Measurements from ENCODE around the gene ABCA7. TPM values are rescaled to one million over a fixed set of nuclear protein-coding genes. Genes with fewer than 3 reads are reported as not detected.

ABCA7 gene
- total and polyA plus RNA-seq, 2 of the 13 experiments (the other 11 are each of a cell fraction or from before 2014, with no cell fraction given) = 4.4 to 32.4 TPM

DNA sequence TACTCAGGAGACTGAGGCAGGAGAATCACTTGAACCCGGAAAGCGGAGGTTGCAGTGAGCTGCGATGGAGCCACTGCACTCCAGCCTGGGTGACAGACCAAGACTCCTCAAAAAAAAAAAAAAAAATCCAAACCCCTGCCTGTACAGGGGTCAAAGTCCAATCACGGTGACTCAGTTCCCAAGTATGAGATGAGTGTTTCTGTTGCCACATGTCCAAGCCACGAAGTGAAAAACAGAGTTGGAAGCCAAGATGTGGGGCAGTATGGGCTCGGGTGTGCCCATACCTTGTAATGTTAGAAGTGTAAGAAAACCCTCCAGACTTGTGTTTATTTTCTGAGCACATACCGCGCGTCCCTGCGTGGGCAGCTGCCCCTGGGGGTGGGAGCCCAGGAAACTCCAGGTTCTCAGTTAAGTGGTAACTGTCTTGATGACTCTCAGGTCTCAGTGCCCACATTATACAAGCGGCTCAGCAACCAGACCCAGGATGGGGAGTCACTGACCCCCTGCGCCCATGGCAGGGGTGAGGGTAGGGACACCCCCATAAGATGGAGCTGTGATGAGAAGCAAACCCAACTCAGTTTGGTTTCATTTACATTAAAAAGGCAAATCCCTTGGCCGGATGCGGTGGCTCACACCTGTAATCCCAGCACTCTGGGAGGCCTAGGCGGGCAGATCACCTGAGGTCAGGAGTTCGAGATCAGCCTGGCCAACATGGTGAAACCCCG is 62.7 kb downstream of the ABCA7 start:
- Histone ChIP-seq H3K27me3 (ENCODE audit: control insufficient read depth in 1 of 2, insufficient read depth in 2 of 2, low read length in 2 of 2) (no peaks in the 10 kb centered on the region), H3K9ac (ENCODE audit: insufficient read depth, low read depth, low read length) (peak overlapping the region; percentile 82), H2AFZ (ENCODE audit: low read length) (no peak overlapping the region), H3K79me2 (ENCODE audit: insufficient read depth, low read length) (peaks cover 11% of the 10 kb centered on the region), H3K36me3 (replicated peaks in 1 of 2; ENCODE audit: control insufficient read depth in 1 of 2, insufficient read depth in 2 of 2, low read length in 2 of 2) (peaks cover 6 to 20% of the 10 kb centered on the region in 2 experiments; a peak in 3 of 5 replicates), H3K4me1 (ENCODE audit: insufficient read depth, low read length) (peaks cover 87% of the 10 kb centered on the region), H3K27ac (ENCODE audit: extremely low read length, insufficient read depth, low read length) (peak overlapping the region; percentile 86), H4K20me1 (ENCODE audit: insufficient read depth, low read length) (peaks cover 15% of the 10 kb centered on the region; the same call in 1 of the 2 replicates), H3K9me3 (ENCODE audit: low read length) (no peaks in the 10 kb centered on the region), H3K4me3 (replicated peaks in 1 of 3; ENCODE audit: insufficient read depth in 1 of 3, low read depth in 2 of 3, low read length in 3 of 3) (peak overlapping the region; percentile 18 to 67 (median 30); a peak in 5 of 6 replicates), H3K4me2 (ENCODE audit: low read depth, low read length) (peak overlapping the region; percentile 92)
- WGBS (ENCODE audit: low lambda C conversion rate) = 21% methylated on average over 17 of the region's 17 CpGs
- FAIRE-seq = peak; percentile 23
- intact Hi-C loops (cut with micrococcal nuclease; ENCODE audit: unreplicated experiment) (loop anchor here (10.0 kb wide), 1 partner anchor 48 kb away; no protein-coding TSS in a partner anchor), in situ Hi-C loops (cut with HindIII; ENCODE audit: extremely low pct_ligation_motif_present, low pct_unique_long_range_greater_than_20kb) (loop anchor here (5.0 kb wide), 1 partner anchor 35 kb away; the partner anchor contains the start of gene ARHGAP45)
- ATAC-seq = no peak
- no TSS peak for BruUV-seq (replicated peaks)
- POLR2A ChIA-PET = interaction anchor here (0.6 to 4.1 kb wide), 9 partner anchors 9 to 167 kb away, joined by 3 to 28 read pairs (median 7); partner anchors contain the start of genes ARHGAP45 and CIRBP
- CTCF ChIA-PET (ENCODE audit: low intra/inter-chr PET ratio, low total read pairs) = no interaction called here
- peak; percentile 91 for DNase-seq (ENCODE audit: low spot score)
- peak; percentile 35 for TF ChIP-seq ASH2L (IDR thresholded peaks at IDR 0.05; ENCODE audit: insufficient read length, low read depth, low read length)
- TF ChIP-seq RARA (CRISPR knock-in tag; IDR thresholded peaks at IDR 0.05) = 0 out of 2 replicates have a peak, but pooled peaks have one; percentile 40
- TF ChIP-seq CEBPB (IDR thresholded peaks at IDR 0.05; ENCODE audit: borderline replicate concordance, low read depth, low read length) = peak; percentile 84; the same call in 1 of the 2 replicates
- TF ChIP-seq MAZ (IDR thresholded peaks at IDR 0.05; ENCODE audit: borderline replicate concordance, low read depth, low read length) = 0 out of 2 replicates have a peak, but pooled peaks have one; percentile 7
- TF ChIP-seq MAZ (CRISPR knock-in tag; IDR thresholded peaks at IDR 0.05; ENCODE audit: low read depth) = no peak
- 0 out of 2 replicates have a peak, but pooled peaks have one; percentile 34 for TF ChIP-seq PHF20 (CRISPR knock-in tag; IDR thresholded peaks at IDR 0.05)
- TF ChIP-seq, protein P1, sequence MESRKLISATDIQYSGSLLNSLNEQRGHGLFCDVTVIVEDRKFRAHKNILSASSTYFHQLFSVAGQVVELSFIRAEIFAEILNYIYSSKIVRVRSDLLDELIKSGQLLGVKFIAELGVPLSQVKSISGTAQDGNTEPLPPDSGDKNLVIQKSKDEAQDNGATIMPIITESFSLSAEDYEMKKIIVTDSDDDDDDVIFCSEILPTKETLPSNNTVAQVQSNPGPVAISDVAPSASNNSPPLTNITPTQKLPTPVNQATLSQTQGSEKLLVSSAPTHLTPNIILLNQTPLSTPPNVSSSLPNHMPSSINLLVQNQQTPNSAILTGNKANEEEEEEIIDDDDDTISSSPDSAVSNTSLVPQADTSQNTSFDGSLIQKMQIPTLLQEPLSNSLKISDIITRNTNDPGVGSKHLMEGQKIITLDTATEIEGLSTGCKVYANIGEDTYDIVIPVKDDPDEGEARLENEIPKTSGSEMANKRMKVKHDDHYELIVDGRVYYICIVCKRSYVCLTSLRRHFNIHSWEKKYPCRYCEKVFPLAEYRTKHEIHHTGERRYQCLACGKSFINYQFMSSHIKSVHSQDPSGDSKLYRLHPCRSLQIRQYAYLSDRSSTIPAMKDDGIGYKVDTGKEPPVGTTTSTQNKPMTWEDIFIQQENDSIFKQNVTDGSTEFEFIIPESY (CRISPR knock-in tag; IDR thresholded peaks at IDR 0.05) = 0 out of 2 replicates have a peak, but pooled peaks have one; percentile 8
- 0 out of 2 replicates have a peak, but pooled peaks have one; percentile 20 for TF ChIP-seq ZFP1 (CRISPR knock-in tag; IDR thresholded peaks at IDR 0.05)
- peak; percentile 63; the same call in 1 of the 2 replicates for TF ChIP-seq ZNF12 (CRISPR knock-in tag; IDR thresholded peaks at IDR 0.05)
- 0 out of 2 replicates have a peak, but pooled peaks have one; percentile 16 for TF ChIP-seq SMARCE1 (IDR thresholded peaks at IDR 0.05; ENCODE audit: borderline replicate concordance)
- peak; percentile 26; the same call in 1 of the 2 replicates for TF ChIP-seq RXRB (CRISPR knock-in tag; IDR thresholded peaks at IDR 0.05; ENCODE audit: borderline replicate concordance)
- no peak for TF ChIP-seq ZNF607 (CRISPR knock-in tag; IDR thresholded peaks at IDR 0.05; ENCODE audit: borderline replicate concordance)
- TF ChIP-seq EP300 (IDR thresholded peaks at IDR 0.05; ENCODE audit: low read depth in 2 of 2, low read length in 2 of 2) = peak in 1 of 2 experiments; percentile 67; a peak in 2 of 4 replicates
- no peak for TF ChIP-seq EP300 (CRISPR knock-in tag; IDR thresholded peaks at IDR 0.05; ENCODE audit: borderline replicate concordance)
- 0 out of 2 replicates have a peak, but pooled peaks have one; percentile 24 for TF ChIP-seq NR2F2 (IDR thresholded peaks at IDR 0.05; ENCODE audit: borderline replicate concordance, low read depth)
- peak; percentile 98 for TF ChIP-seq FOSL2 (CRISPR knock-in tag; IDR thresholded peaks at IDR 0.05)
- peak; percentile 10; the same call in 1 of the 2 replicates for TF ChIP-seq FOXK1 (CRISPR knock-in tag; IDR thresholded peaks at IDR 0.05; ENCODE audit: borderline replicate concordance, low read depth)
- TF ChIP-seq FOSL1 (CRISPR knock-in tag; IDR thresholded peaks at IDR 0.05; ENCODE audit: borderline replicate concordance) = peak; percentile 91
- peak; percentile 16; the same call in 1 of the 2 replicates for TF ChIP-seq TAF1 (CRISPR knock-in tag; IDR thresholded peaks at IDR 0.05)
- no peak for TF ChIP-seq TSC22D2 (CRISPR knock-in tag; IDR thresholded peaks at IDR 0.05; ENCODE audit: borderline replicate concordance)

Measured in HepG2 (cell line).